ENCODE data around the gene TKTL1.

GRCh38 chrX:154363706-154364439, 68.3 kb downstream of the TKTL1 start:
- TF ChIP-seq, protein P1, sequence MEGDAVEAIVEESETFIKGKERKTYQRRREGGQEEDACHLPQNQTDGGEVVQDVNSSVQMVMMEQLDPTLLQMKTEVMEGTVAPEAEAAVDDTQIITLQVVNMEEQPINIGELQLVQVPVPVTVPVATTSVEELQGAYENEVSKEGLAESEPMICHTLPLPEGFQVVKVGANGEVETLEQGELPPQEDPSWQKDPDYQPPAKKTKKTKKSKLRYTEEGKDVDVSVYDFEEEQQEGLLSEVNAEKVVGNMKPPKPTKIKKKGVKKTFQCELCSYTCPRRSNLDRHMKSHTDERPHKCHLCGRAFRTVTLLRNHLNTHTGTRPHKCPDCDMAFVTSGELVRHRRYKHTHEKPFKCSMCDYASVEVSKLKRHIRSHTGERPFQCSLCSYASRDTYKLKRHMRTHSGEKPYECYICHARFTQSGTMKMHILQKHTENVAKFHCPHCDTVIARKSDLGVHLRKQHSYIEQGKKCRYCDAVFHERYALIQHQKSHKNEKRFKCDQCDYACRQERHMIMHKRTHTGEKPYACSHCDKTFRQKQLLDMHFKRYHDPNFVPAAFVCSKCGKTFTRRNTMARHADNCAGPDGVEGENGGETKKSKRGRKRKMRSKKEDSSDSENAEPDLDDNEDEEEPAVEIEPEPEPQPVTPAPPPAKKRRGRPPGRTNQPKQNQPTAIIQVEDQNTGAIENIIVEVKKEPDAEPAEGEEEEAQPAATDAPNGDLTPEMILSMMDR (IDR thresholded peaks at IDR 0.05): no peak
- TF ChIP-seq POLR2A (IDR thresholded peaks at IDR 0.05): no peak

Measured in body of pancreas (tissue), 4 donors.